ENCODE results near the gene APOBEC3A.
"Not testable (repeated sequence)": the region's sequence is repeated elsewhere in the genome, so short reads cannot be mapped to it uniquely, and the experiment has no call there.

APOBEC3A gene

GRCh38 chr22:38943882-38944281 is 13.5 kb upstream of the APOBEC3A start:
- FAIRE-seq: no peak

GRCh38 chr22:38944653-38945052 is 12.8 kb upstream of the APOBEC3A start:
- no peak for FAIRE-seq

GRCh38 chr22:38945706-38946338 is 11.6 kb upstream of the APOBEC3A start:
- FAIRE-seq: not testable (repeated sequence)

- no peak for FAIRE-seq
These were observed 10.6 kb upstream of the APOBEC3A start for GRCh38 chr22:38946771-38947170.

- no peak for FAIRE-seq
These were observed 9.9 kb upstream of the APOBEC3A start for GRCh38 chr22:38947321-38948140.

- no peak for FAIRE-seq
These were observed 9.0 kb upstream of the APOBEC3A start for GRCh38 chr22:38948181-38948940.

GRCh38 chr22:38949889-38950405 is 7.5 kb upstream of the APOBEC3A start:
- no peak for FAIRE-seq

GRCh38 chr22:38950527-38951295 is 6.7 kb upstream of the APOBEC3A start:
- no peak for FAIRE-seq

- FAIRE-seq: no peak
These were observed 5.7 kb upstream of the APOBEC3A start for GRCh38 chr22:38951734-38952133.

GRCh38 chr22:38952281-38952993 is 5.0 kb upstream of the APOBEC3A start:
- FAIRE-seq: no peak

GRCh38 chr22:38953091-38953490 is 4.3 kb upstream of the APOBEC3A start:
- FAIRE-seq: no peak

- no peak for FAIRE-seq
These were observed 3.6 kb upstream of the APOBEC3A start for GRCh38 chr22:38953577-38954413.

GRCh38 chr22:38954414-38955043 is 2.9 kb upstream of the APOBEC3A start:
- no peak for FAIRE-seq

GRCh38 chr22:38955250-38955905 is 2.0 kb upstream of the APOBEC3A start:
- FAIRE-seq: no peak

- no peak for FAIRE-seq
These were observed 1.5 kb upstream of the APOBEC3A start for GRCh38 chr22:38955926-38956325.

- FAIRE-seq: no peak
These were observed 858 bp upstream of the APOBEC3A start for GRCh38 chr22:38956551-38956950.

- no peak for FAIRE-seq
These were observed 620 bp downstream of the APOBEC3A start for GRCh38 chr22:38957808-38958650.

GRCh38 chr22:38958651-38958943 is 1.2 kb downstream of the APOBEC3A start:
- not testable (repeated sequence) for FAIRE-seq

- FAIRE-seq: no peak
These were observed 2.2 kb downstream of the APOBEC3A start for GRCh38 chr22:38959590-38959989.

Data from colon (tissue), 2 donors.